Measurements from ENCODE around the gene MYO6.
"Not testable (repeated sequence)": the region's sequence is repeated elsewhere in the genome, so short reads cannot be mapped to it uniquely, and the experiment has no call there.

Gene MYO6

DNA sequence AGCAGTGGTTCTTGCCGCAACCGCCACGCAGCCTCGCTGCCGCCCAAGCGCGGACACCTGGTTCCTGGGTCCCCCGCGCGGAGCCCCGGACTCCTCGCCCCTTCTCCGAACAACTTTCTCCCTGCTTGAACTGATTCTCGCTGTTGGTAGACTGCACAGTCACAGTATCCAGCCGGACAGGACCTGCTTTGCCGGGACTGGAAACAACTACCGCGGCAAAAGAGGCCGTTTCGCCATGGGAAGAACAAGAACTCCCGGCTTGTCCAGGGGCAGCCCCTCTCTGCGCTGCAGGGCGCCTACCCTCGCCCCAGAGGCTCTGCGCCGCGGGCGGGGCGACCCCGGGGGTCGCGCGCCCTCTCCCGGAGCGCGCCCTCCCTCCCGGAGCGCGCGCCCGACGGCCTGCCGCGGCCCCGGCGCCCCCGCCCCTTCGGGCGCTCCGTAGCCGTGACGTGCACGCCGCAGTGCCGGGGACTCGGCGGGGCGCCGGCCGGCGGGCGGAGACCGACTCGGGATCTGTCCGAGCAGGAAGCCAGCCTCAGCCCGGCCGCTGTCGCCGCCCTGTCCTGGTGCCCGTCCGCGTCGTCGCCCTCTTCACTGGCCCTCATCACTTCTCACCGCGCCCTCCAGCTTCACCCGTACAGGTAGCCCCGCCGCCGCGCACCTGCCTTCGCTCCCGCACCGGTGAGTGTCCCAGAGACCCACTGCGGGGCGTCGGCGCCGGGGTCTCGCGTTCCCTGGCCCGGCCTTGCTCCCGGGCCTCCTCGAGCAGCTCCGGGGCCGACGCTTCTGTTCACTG is at the start of gene MYO6:
MYO6 (plus strand) TSS at position 497 of the 796 bp plus-strand sequence. CDS start 68,309 bp downstream, outside the sequence.
- H3K27me3 ChIP-seq (ENCODE audit: insufficient read depth, low read length): 0 out of 2 replicates have a peak, but pooled peaks cover 7% of the 10 kb centered on the region
- peak within 1 kb of the TSS; percentile 100 for H2AFZ ChIP-seq (ENCODE audit: low read length, unreplicated experiment)
- H3K4me1 ChIP-seq (ENCODE audit: control insufficient read depth, insufficient read depth, low read length, unreplicated experiment): peaks cover 35% of the 10 kb centered on the region
- peak within 1 kb of the TSS; percentile 59; the same call in 1 of the 2 replicates for H3K27ac ChIP-seq (ENCODE audit: low read depth, low read length)
- H3K4me3 ChIP-seq (ENCODE audit: low read depth, low read length): peak within 1 kb of the TSS; percentile 96
- H3K36me3 ChIP-seq (ENCODE audit: insufficient read depth, low read length): no peaks in the 10 kb centered on the region
- H3K79me2 ChIP-seq (ENCODE audit: control insufficient read depth, insufficient read depth, low read length, unreplicated experiment): peaks cover 28% of the 10 kb centered on the region

DNA sequence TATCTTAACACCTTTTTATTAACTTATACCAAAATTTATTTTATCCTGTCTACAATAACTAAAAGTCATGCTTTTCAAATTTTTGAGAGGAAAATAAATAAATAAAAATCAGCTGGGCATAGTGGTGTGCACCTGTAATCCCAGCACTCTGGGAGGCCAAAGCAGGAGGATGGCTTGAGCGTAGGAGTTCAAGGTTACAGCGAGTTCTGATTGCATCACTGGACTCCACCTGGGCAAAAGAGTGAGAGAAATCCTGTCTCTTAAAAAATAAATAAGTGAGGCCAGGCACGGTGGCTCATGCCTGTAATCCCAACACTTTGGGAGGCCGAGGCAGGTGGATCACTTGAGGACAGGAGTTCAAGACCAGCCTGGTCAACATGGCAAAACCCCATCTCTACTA is 40.7 kb upstream of the MYO6 start:
- H3K36me3 ChIP-seq (ENCODE audit: insufficient read depth, low read length): peaks cover 18% of the 10 kb centered on the region
- H3K27me3 ChIP-seq (ENCODE audit: insufficient read depth, low read length); H3K79me2 ChIP-seq (ENCODE audit: control insufficient read depth, insufficient read depth, low read length, unreplicated experiment); H3K4me3 ChIP-seq (ENCODE audit: low read depth, low read length); H3K27ac ChIP-seq (ENCODE audit: low read depth, low read length); H3K4me1 ChIP-seq (ENCODE audit: control insufficient read depth, insufficient read depth, low read length, unreplicated experiment); H2AFZ ChIP-seq (ENCODE audit: low read length, unreplicated experiment): not testable (repeated sequence)

GRCh38 chr6:75711173-75711572 is 37.9 kb upstream of the MYO6 start:
- Histone ChIP-seq H3K27me3 (ENCODE audit: insufficient read depth, low read length) (no peaks in the 10 kb centered on the region), H3K79me2 (ENCODE audit: control insufficient read depth, insufficient read depth, low read length, unreplicated experiment) (no peaks in the 10 kb centered on the region), H3K4me3 (ENCODE audit: low read depth, low read length) (no peak overlapping the region), H2AFZ (ENCODE audit: low read length, unreplicated experiment) (no peak overlapping the region), H3K36me3 (ENCODE audit: insufficient read depth, low read length) (peaks cover 35% of the 10 kb centered on the region), H3K27ac (ENCODE audit: low read depth, low read length) (no peak overlapping the region), H3K4me1 (ENCODE audit: control insufficient read depth, insufficient read depth, low read length, unreplicated experiment) (no peaks in the 10 kb centered on the region)

- no peak overlapping the region for H2AFZ ChIP-seq (ENCODE audit: low read length, unreplicated experiment)
- H3K4me1 ChIP-seq (ENCODE audit: control insufficient read depth, insufficient read depth, low read length, unreplicated experiment): no peaks in the 10 kb centered on the region
- no peak overlapping the region for H3K4me3 ChIP-seq (ENCODE audit: low read depth, low read length)
- H3K36me3 ChIP-seq (ENCODE audit: insufficient read depth, low read length): peaks cover 17% of the 10 kb centered on the region
- no peaks in the 10 kb centered on the region for H3K79me2 ChIP-seq (ENCODE audit: control insufficient read depth, insufficient read depth, low read length, unreplicated experiment)
- no peak overlapping the region for H3K27ac ChIP-seq (ENCODE audit: low read depth, low read length)
- H3K27me3 ChIP-seq (ENCODE audit: insufficient read depth, low read length): no peaks in the 10 kb centered on the region
Observed at GRCh38 chr6:75719133-75719532, 29.9 kb upstream of the MYO6 start.

GRCh38 chr6:75723382-75723781 is 25.7 kb upstream of the MYO6 start:
- Histone ChIP-seq H3K27me3 (ENCODE audit: insufficient read depth, low read length) (no peaks in the 10 kb centered on the region), H3K27ac (ENCODE audit: low read depth, low read length) (no peak overlapping the region), H2AFZ (ENCODE audit: low read length, unreplicated experiment) (no peak overlapping the region), H3K4me3 (ENCODE audit: low read depth, low read length) (no peak overlapping the region), H3K4me1 (ENCODE audit: control insufficient read depth, insufficient read depth, low read length, unreplicated experiment) (no peaks in the 10 kb centered on the region), H3K36me3 (ENCODE audit: insufficient read depth, low read length) (no peaks in the 10 kb centered on the region), H3K79me2 (ENCODE audit: control insufficient read depth, insufficient read depth, low read length, unreplicated experiment) (no peaks in the 10 kb centered on the region)

- H3K4me3 ChIP-seq (ENCODE audit: low read depth, low read length): no peak overlapping the region
- no peak overlapping the region for H2AFZ ChIP-seq (ENCODE audit: low read length, unreplicated experiment)
- H3K79me2 ChIP-seq (ENCODE audit: control insufficient read depth, insufficient read depth, low read length, unreplicated experiment): no peaks in the 10 kb centered on the region
- H3K27me3 ChIP-seq (ENCODE audit: insufficient read depth, low read length): no peaks in the 10 kb centered on the region
- H3K36me3 ChIP-seq (ENCODE audit: insufficient read depth, low read length): no peaks in the 10 kb centered on the region
- H3K27ac ChIP-seq (ENCODE audit: low read depth, low read length): no peak overlapping the region
- H3K4me1 ChIP-seq (ENCODE audit: control insufficient read depth, insufficient read depth, low read length, unreplicated experiment): no peaks in the 10 kb centered on the region
Observed at GRCh38 chr6:75727206-75727605, 21.8 kb upstream of the MYO6 start.

GRCh38 chr6:75731029-75731428 is 18.0 kb upstream of the MYO6 start:
- H3K79me2 ChIP-seq (ENCODE audit: control insufficient read depth, insufficient read depth, low read length, unreplicated experiment); H3K36me3 ChIP-seq (ENCODE audit: insufficient read depth, low read length); H3K4me3 ChIP-seq (ENCODE audit: low read depth, low read length); H3K27ac ChIP-seq (ENCODE audit: low read depth, low read length); H3K4me1 ChIP-seq (ENCODE audit: control insufficient read depth, insufficient read depth, low read length, unreplicated experiment); H3K27me3 ChIP-seq (ENCODE audit: insufficient read depth, low read length); H2AFZ ChIP-seq (ENCODE audit: low read length, unreplicated experiment): not testable (repeated sequence)

DNA sequence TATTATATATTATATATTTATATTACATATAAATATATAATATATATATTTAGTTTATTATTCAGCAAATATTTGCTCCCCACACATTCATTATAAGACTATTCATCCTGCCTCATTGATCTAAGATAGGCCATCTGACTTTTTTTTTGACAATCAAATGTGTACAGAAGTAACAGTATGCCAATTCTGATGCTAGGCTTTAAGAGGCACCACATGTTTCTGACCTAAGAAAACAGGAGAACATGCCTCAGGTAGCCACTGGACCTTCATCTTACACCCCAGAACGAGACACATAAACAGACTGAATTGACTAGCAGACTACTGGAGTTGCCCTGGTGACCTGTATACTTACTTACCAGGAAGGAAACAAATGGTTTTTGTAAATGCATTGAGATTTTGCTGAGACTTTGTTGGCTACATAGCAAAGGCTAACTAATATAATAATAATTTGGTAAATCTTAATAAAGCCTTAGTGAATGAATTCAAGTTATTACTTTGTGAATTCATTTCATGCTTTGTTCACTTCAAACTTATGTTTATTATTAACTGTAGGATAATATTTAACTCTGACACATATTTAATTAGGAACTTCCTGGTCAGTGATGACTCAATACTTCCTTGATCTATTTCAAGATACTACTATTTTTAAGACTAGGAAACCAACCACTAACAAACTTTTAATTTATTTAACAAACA is 13.4 kb upstream of the MYO6 start:
- Histone ChIP-seq H2AFZ (ENCODE audit: low read length, unreplicated experiment) (no peak overlapping the region), H3K79me2 (ENCODE audit: control insufficient read depth, insufficient read depth, low read length, unreplicated experiment) (no peaks in the 10 kb centered on the region), H3K4me3 (ENCODE audit: low read depth, low read length) (no peak overlapping the region), H3K27ac (ENCODE audit: low read depth, low read length) (no peak overlapping the region), H3K27me3 (ENCODE audit: insufficient read depth, low read length) (no peaks in the 10 kb centered on the region), H3K36me3 (ENCODE audit: insufficient read depth, low read length) (no peaks in the 10 kb centered on the region), H3K4me1 (ENCODE audit: control insufficient read depth, insufficient read depth, low read length, unreplicated experiment) (peaks cover 10% of the 10 kb centered on the region)

DNA sequence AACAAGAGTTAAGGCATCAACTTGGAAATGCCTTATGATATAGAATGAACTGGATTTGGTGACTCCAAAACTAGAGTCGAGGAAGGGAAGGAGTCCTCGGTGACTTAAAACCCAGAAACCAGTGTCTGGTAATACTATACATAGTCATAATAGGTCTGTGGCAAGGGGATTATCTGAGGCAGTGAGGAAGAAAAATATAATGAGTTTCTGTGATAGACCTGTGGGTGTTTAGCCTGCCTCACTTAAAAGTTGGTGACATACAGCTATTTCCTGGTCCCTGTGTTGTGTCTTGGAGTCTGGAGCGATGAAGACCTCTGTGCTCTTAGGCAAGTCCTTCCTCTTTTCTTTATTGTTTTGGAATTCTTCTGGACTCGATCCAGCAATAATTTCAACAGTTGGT is 5.1 kb upstream of the MYO6 start:
- H3K4me1 ChIP-seq (ENCODE audit: control insufficient read depth, insufficient read depth, low read length, unreplicated experiment): peaks cover 4% of the 10 kb centered on the region
- H3K79me2 ChIP-seq (ENCODE audit: control insufficient read depth, insufficient read depth, low read length, unreplicated experiment): no peaks in the 10 kb centered on the region
- H3K27ac ChIP-seq (ENCODE audit: low read depth, low read length): no peak overlapping the region
- 0 out of 2 replicates have a peak, but pooled peaks cover 7% of the 10 kb centered on the region for H3K27me3 ChIP-seq (ENCODE audit: insufficient read depth, low read length)
- H3K36me3 ChIP-seq (ENCODE audit: insufficient read depth, low read length): no peaks in the 10 kb centered on the region
- no peak overlapping the region for H3K4me3 ChIP-seq (ENCODE audit: low read depth, low read length)
- H2AFZ ChIP-seq (ENCODE audit: low read length, unreplicated experiment): no peak overlapping the region

GRCh38 chr6:75745404-75745803 is 3.6 kb upstream of the MYO6 start:
- 0 out of 2 replicates have a peak, but pooled peaks cover 7% of the 10 kb centered on the region for H3K27me3 ChIP-seq (ENCODE audit: insufficient read depth, low read length)
- H3K36me3 ChIP-seq (ENCODE audit: insufficient read depth, low read length): no peaks in the 10 kb centered on the region
- no peak overlapping the region for H3K27ac ChIP-seq (ENCODE audit: low read depth, low read length)
- H2AFZ ChIP-seq (ENCODE audit: low read length, unreplicated experiment): no peak overlapping the region
- H3K79me2 ChIP-seq (ENCODE audit: control insufficient read depth, insufficient read depth, low read length, unreplicated experiment): peaks cover 12% of the 10 kb centered on the region
- peaks cover 7% of the 10 kb centered on the region for H3K4me1 ChIP-seq (ENCODE audit: control insufficient read depth, insufficient read depth, low read length, unreplicated experiment)
- no peak overlapping the region for H3K4me3 ChIP-seq (ENCODE audit: low read depth, low read length)

GRCh38 chr6:75746221-75746620 is 2.8 kb upstream of the MYO6 start:
- H3K4me3 ChIP-seq (ENCODE audit: low read depth, low read length): no peak overlapping the region
- H3K27me3 ChIP-seq (ENCODE audit: insufficient read depth, low read length): 0 out of 2 replicates have a peak, but pooled peaks cover 7% of the 10 kb centered on the region
- no peak overlapping the region for H2AFZ ChIP-seq (ENCODE audit: low read length, unreplicated experiment)

More at GRCh38 chr6:75746221-75746620, 2.8 kb upstream of the MYO6 start:
- Histone ChIP-seq H3K27ac (ENCODE audit: low read depth, low read length) (no peak overlapping the region), H3K36me3 (ENCODE audit: insufficient read depth, low read length) (no peaks in the 10 kb centered on the region), H3K79me2 (ENCODE audit: control insufficient read depth, insufficient read depth, low read length, unreplicated experiment) (peaks cover 19% of the 10 kb centered on the region), H3K4me1 (ENCODE audit: control insufficient read depth, insufficient read depth, low read length, unreplicated experiment) (peaks cover 15% of the 10 kb centered on the region)

All from ACC112 (cell line).